SK-N-SH (cell line): ENCODE results near the gene GTPBP8. TPM values are rescaled to one million over a fixed set of nuclear protein-coding genes. Genes with fewer than 3 reads are reported as not detected.

Experiments used
- CTCF ChIA-PET: fragments of 300-600, 350-600 bp; formaldehyde crosslinking; extraction: SDS; loops from one replicate; lab custom pipeline; 2021; lab: Yijun Ruan, JAX
- POLR2A ChIA-PET: fragments of 350-600 bp; sonication (Branson Sonifier 250); formaldehyde crosslinking; extraction: SDS; loops from one replicate; lab custom pipeline; 2020; ENCODE audit warnings: antibody characterized with exemption, inconsistent platforms; lab: Yijun Ruan, JAX
- DNase-seq: peaks from one replicate; pipeline ENCODE4 v3.0.0; 2012
- H2AFZ ChIP-seq: fragments of 200-600 bp; sonication (generic); 2 replicates; pipeline ENCODE4 v1.8.1; 2016; ENCODE audit warnings: antibody characterized with exemption, mild to moderate bottlenecking, low read depth
- H3F3A ChIP-seq: fragments of 200-600 bp; sonication (generic); replicated peaks from 2 replicates; pipeline ENCODE3; 2016; ENCODE audit warnings: antibody characterized with exemption, mild to moderate bottlenecking; ENCODE audit not compliant: insufficient read depth
- H3K27ac ChIP-seq, 2 experiments: fragments of 200-500 bp in 1 of 2; fragments of 200-600 bp in 1 of 2; sonication (Bioruptor generic) in 1 of 2; sonication (generic), shearing (Covaris generic) in 1 of 2; 2 replicates each; pipeline versions ENCODE4 v1.5.1 to v1.6.1; 2014 to 2016; ENCODE audit warnings: low read depth in 2 of 2, inconsistent platforms in 1 of 2, low read length in 1 of 2, mild to moderate bottlenecking in 1 of 2, mixed read lengths in 1 of 2
- H3K27me3 ChIP-seq: fragments of 200-600 bp; sonication (generic), shearing (Covaris generic); 2 replicates; pipeline ENCODE4 v1.6.1; 2016; ENCODE audit warnings: mixed run types; ENCODE audit not compliant: insufficient read depth
- H3K36me3 ChIP-seq, 2 experiments: fragments of 200-500 bp in 1 of 2; fragments of 200-600 bp in 1 of 2; sonication (Bioruptor generic) in 1 of 2; sonication (generic) in 1 of 2; replicated peaks in 1 of 2; 2 replicates each; pipeline versions ENCODE3 to v1.5.1; 2014 to 2016; ENCODE audit warnings: low read length in 1 of 2, mild to moderate bottlenecking in 1 of 2; ENCODE audit not compliant: insufficient read depth in 2 of 2, control insufficient read depth in 1 of 2
- H3K4me1 ChIP-seq, 2 experiments: fragments of 200-500 bp in 1 of 2; fragments of 200-600 bp in 1 of 2; sonication (Bioruptor generic) in 1 of 2; sonication (generic), shearing (Covaris generic) in 1 of 2; 2 replicates each; pipeline versions ENCODE4 v1.5.1 to v1.6.1; 2014 to 2016; ENCODE audit warnings: low read depth in 1 of 2, low read length in 1 of 2, mixed run types in 1 of 2; ENCODE audit not compliant: insufficient read depth in 2 of 2, control insufficient read depth in 1 of 2
- H3K4me2 ChIP-seq: fragments of 200-600 bp; sonication (generic), shearing (Covaris generic); 2 replicates; pipeline ENCODE4 v1.6.1; 2017; ENCODE audit warnings: mixed run types
- H3K4me3 ChIP-seq, 2 experiments: fragments of 200-500 bp in 1 of 2; fragments of 200-600 bp in 1 of 2; sonication (Bioruptor generic) in 1 of 2; sonication (generic), shearing (Covaris generic) in 1 of 2; 2 replicates each; pipeline versions ENCODE4 v1.5.1 to v1.8.1; 2014 to 2016; ENCODE audit warnings: low read depth in 2 of 2, inconsistent platforms in 1 of 2, low read length in 1 of 2, mild to moderate bottlenecking in 1 of 2, mixed read lengths in 1 of 2, moderate library complexity in 1 of 2
- H3K79me2 ChIP-seq: fragments of 200-600 bp; sonication (generic); 2 replicates; pipeline ENCODE4 v1.8.1; 2017; ENCODE audit warnings: mild to moderate bottlenecking; ENCODE audit not compliant: insufficient read depth
- H3K9ac ChIP-seq: fragments of 200-600 bp; sonication (generic); 2 replicates; pipeline ENCODE4 v1.6.1; 2017; ENCODE audit warnings: mixed run types
- H3K9me2 ChIP-seq: fragments of 200-600 bp; sonication (generic); 2 replicates; pipeline ENCODE4 v1.6.1; 2017; ENCODE audit warnings: mixed run types
- H3K9me3 ChIP-seq: fragments of 200-600 bp; sonication (generic); 2 replicates; pipeline ENCODE4 v1.6.1; 2017; ENCODE audit warnings: mixed run types, mild to moderate bottlenecking, moderate library complexity
- H4K20me1 ChIP-seq: fragments of 200-600 bp; sonication (generic); 2 replicates; pipeline ENCODE4 v1.6.1; 2017; ENCODE audit warnings: mild to moderate bottlenecking, mixed run types; ENCODE audit not compliant: insufficient read depth
- FOSL2 ChIP-seq: IDR thresholded peaks from 2 replicates; pipeline ENCODE4 v1.4.0; 2012; ENCODE audit warnings: low read depth, mild to moderate bottlenecking, moderate library complexity, borderline replicate concordance
- FOXJ3 ChIP-seq: sonication (generic); formaldehyde crosslinking; IDR thresholded peaks from 2 replicates; pipeline ENCODE4 v1.5.1; 2020; ENCODE audit warnings: mild to moderate bottlenecking, missing genetic modification reagents
- GATA2 ChIP-seq: sonication (generic); formaldehyde crosslinking; IDR thresholded peaks from 2 replicates; pipeline ENCODE4 v1.5.0; 2020; ENCODE audit warnings: mild to moderate bottlenecking, missing genetic modification reagents
- MXI1 ChIP-seq: IDR thresholded peaks from 2 replicates; pipeline ENCODE4 v1.6.1; 2012; ENCODE audit warnings: mild to moderate bottlenecking, low read depth, low read length, improper control_type of control experiment
- NFIC ChIP-seq: IDR thresholded peaks from 2 replicates; pipeline ENCODE4 v1.4.0; 2012; ENCODE audit warnings: borderline replicate concordance
- RAD21 ChIP-seq: IDR thresholded peaks from 2 replicates; pipeline ENCODE4 v1.6.1; 2012; ENCODE audit warnings: mild to moderate bottlenecking, low read length
- TAF1 ChIP-seq: IDR thresholded peaks from 2 replicates; pipeline ENCODE4 v1.6.1; 2012; ENCODE audit warnings: low read depth, mild to moderate bottlenecking, low read length, moderate library complexity, borderline replicate concordance
- TCF12 ChIP-seq: IDR thresholded peaks from 2 replicates; pipeline ENCODE4 v1.4.0; 2012
- YY1 ChIP-seq: IDR thresholded peaks from 2 replicates; pipeline ENCODE4 v1.4.0; 2012; ENCODE audit warnings: low read depth, mild to moderate bottlenecking
- WGBS: methylation state at CpG from one replicate; pipeline ENCODE4 v1.1.6; 2017; ENCODE audit warnings: low lambda C conversion rate; 5-methylcytosine and 5-hydroxymethylcytosine counted together
- polyA plus RNA-seq, 3 experiments: library from polyadenylated mRNA; depleted of rRNA; stranded (reverse); fragments of >200 nt; gene quantifications; 2 replicates each; pipeline ENCODE4 v1.2.3, GENCODE V29; 2012
- TF ChIP-seq, protein P1 (sequence below): IDR thresholded peaks from 2 replicates; pipeline ENCODE4 v1.6.1; 2012; ENCODE audit warnings: mild to moderate bottlenecking, low read depth, low read length, moderate library complexity
- TF ChIP-seq, protein P2 (sequence below): fragments of 200-600 bp; sonication (generic); IDR thresholded peaks from 2 replicates; pipeline ENCODE4 v1.6.1; 2017; ENCODE audit warnings: antibody characterized with exemption, mild to moderate bottlenecking, moderate library complexity
- TF ChIP-seq, protein P3 (sequence below): IDR thresholded peaks from 2 replicates; pipeline ENCODE4 v1.4.0; 2012; ENCODE audit warnings: low read depth, borderline replicate concordance
- TF ChIP-seq, protein P4 (sequence below): fragments of 150-350 bp; IDR thresholded peaks from 2 replicates; pipeline ENCODE4 v1.6.1; 2016; ENCODE audit warnings: mild to moderate bottlenecking, low read depth, low read length
- TF ChIP-seq, protein P5 (sequence below): IDR thresholded peaks from 2 replicates; pipeline ENCODE4 v1.4.0; 2012; ENCODE audit warnings: low read depth
- TF ChIP-seq, protein P6 (sequence below): IDR thresholded peaks from 2 replicates; pipeline ENCODE4; 2012

Gene GTPBP8
- polyA plus RNA-seq, 1 of the 3 experiments (the other 2 are of a cell fraction), result 20.1 TPM

DNA sequence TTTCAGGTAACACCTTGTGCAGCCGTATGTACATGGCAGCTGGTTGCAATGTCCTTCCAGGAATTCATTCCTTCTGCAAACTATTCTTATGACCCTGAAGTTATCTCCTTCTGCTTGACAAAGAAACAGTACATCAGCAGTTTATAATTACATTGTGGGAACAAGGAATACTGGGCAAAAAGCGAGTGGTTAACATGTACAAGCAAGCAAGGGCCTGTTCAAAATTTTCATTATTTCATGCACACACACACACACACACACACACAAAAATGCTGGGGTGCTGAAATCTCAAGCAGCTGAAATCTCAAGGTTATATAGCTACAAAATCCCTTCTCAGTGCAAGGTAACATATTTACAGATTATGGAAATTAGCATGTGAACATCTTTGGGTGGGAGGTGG, 30.7 kb downstream of the GTPBP8 start:
- Histone ChIP-seq H3F3A (peaks cover 6% of the 10 kb centered on the region), H2AFZ (no peak overlapping the region), H3K9me2 (no peaks in the 10 kb centered on the region), H3K4me1 (peaks cover 6 to 11% of the 10 kb centered on the region in 2 experiments; a peak in 3 of 4 replicates), H3K27me3 (no peaks in the 10 kb centered on the region), H3K9me3 (no peaks in the 10 kb centered on the region), H3K27ac (no peak overlapping the region), H3K4me3 (no peak overlapping the region), H4K20me1 (no peaks in the 10 kb centered on the region), H3K9ac (no peak overlapping the region), H3K4me2 (no peak overlapping the region), H3K36me3 (peaks cover 11 to 14% of the 10 kb centered on the region in 2 experiments), H3K79me2 (peaks cover 36% of the 10 kb centered on the region)
- WGBS, result 90% methylated on average over 2 of the region's 2 CpGs
- CTCF ChIA-PET, result interaction anchor here (0.6 to 4.4 kb wide), 3 partner anchors 14 to 287 kb away, joined by 3 to 34 read pairs (median 3); no protein-coding TSS in a partner anchor
- no peak for DNase-seq
- POLR2A ChIA-PET, result no interaction called here
- no peak for TF ChIP-seq TCF12
- TF ChIP-seq, protein P1, sequence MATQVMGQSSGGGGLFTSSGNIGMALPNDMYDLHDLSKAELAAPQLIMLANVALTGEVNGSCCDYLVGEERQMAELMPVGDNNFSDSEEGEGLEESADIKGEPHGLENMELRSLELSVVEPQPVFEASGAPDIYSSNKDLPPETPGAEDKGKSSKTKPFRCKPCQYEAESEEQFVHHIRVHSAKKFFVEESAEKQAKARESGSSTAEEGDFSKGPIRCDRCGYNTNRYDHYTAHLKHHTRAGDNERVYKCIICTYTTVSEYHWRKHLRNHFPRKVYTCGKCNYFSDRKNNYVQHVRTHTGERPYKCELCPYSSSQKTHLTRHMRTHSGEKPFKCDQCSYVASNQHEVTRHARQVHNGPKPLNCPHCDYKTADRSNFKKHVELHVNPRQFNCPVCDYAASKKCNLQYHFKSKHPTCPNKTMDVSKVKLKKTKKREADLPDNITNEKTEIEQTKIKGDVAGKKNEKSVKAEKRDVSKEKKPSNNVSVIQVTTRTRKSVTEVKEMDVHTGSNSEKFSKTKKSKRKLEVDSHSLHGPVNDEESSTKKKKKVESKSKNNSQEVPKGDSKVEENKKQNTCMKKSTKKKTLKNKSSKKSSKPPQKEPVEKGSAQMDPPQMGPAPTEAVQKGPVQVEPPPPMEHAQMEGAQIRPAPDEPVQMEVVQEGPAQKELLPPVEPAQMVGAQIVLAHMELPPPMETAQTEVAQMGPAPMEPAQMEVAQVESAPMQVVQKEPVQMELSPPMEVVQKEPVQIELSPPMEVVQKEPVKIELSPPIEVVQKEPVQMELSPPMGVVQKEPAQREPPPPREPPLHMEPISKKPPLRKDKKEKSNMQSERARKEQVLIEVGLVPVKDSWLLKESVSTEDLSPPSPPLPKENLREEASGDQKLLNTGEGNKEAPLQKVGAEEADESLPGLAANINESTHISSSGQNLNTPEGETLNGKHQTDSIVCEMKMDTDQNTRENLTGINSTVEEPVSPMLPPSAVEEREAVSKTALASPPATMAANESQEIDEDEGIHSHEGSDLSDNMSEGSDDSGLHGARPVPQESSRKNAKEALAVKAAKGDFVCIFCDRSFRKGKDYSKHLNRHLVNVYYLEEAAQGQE, result no peak
- TF ChIP-seq, protein P2, sequence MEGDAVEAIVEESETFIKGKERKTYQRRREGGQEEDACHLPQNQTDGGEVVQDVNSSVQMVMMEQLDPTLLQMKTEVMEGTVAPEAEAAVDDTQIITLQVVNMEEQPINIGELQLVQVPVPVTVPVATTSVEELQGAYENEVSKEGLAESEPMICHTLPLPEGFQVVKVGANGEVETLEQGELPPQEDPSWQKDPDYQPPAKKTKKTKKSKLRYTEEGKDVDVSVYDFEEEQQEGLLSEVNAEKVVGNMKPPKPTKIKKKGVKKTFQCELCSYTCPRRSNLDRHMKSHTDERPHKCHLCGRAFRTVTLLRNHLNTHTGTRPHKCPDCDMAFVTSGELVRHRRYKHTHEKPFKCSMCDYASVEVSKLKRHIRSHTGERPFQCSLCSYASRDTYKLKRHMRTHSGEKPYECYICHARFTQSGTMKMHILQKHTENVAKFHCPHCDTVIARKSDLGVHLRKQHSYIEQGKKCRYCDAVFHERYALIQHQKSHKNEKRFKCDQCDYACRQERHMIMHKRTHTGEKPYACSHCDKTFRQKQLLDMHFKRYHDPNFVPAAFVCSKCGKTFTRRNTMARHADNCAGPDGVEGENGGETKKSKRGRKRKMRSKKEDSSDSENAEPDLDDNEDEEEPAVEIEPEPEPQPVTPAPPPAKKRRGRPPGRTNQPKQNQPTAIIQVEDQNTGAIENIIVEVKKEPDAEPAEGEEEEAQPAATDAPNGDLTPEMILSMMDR, result no peak
- no peak for TF ChIP-seq YY1
- TF ChIP-seq NFIC, result no peak
- TF ChIP-seq, protein P3, sequence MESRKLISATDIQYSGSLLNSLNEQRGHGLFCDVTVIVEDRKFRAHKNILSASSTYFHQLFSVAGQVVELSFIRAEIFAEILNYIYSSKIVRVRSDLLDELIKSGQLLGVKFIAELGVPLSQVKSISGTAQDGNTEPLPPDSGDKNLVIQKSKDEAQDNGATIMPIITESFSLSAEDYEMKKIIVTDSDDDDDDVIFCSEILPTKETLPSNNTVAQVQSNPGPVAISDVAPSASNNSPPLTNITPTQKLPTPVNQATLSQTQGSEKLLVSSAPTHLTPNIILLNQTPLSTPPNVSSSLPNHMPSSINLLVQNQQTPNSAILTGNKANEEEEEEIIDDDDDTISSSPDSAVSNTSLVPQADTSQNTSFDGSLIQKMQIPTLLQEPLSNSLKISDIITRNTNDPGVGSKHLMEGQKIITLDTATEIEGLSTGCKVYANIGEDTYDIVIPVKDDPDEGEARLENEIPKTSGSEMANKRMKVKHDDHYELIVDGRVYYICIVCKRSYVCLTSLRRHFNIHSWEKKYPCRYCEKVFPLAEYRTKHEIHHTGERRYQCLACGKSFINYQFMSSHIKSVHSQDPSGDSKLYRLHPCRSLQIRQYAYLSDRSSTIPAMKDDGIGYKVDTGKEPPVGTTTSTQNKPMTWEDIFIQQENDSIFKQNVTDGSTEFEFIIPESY, result no peak
- no peak for TF ChIP-seq FOXJ3 (CRISPR knock-in tag)
- TF ChIP-seq, protein P4, sequence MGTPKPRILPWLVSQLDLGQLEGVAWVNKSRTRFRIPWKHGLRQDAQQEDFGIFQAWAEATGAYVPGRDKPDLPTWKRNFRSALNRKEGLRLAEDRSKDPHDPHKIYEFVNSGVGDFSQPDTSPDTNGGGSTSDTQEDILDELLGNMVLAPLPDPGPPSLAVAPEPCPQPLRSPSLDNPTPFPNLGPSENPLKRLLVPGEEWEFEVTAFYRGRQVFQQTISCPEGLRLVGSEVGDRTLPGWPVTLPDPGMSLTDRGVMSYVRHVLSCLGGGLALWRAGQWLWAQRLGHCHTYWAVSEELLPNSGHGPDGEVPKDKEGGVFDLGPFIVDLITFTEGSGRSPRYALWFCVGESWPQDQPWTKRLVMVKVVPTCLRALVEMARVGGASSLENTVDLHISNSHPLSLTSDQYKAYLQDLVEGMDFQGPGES, result no peak
- TF ChIP-seq, protein P5, sequence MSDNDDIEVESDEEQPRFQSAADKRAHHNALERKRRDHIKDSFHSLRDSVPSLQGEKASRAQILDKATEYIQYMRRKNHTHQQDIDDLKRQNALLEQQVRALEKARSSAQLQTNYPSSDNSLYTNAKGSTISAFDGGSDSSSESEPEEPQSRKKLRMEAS, result no peak
- TF ChIP-seq, protein P6, sequence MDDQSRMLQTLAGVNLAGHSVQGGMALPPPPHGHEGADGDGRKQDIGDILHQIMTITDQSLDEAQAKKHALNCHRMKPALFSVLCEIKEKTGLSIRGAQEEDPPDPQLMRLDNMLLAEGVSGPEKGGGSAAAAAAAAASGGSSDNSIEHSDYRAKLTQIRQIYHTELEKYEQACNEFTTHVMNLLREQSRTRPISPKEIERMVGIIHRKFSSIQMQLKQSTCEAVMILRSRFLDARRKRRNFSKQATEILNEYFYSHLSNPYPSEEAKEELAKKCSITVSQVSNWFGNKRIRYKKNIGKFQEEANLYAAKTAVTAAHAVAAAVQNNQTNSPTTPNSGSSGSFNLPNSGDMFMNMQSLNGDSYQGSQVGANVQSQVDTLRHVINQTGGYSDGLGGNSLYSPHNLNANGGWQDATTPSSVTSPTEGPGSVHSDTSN, result no peak
- no peak for TF ChIP-seq RAD21
- TF ChIP-seq TAF1, result no peak
- no peak for TF ChIP-seq GATA2
- no peak for TF ChIP-seq MXI1
- TF ChIP-seq FOSL2, result no peak
